ENCODE data around the gene ANO4. TPM values are rescaled to one million over a fixed set of nuclear protein-coding genes. Genes with fewer than 3 reads are reported as not detected.

ANO4 gene
- total RNA-seq, 1 donor from 2014 or later: not detected

GRCh38 chr12:100857418-100857817, 62.8 kb downstream of the ANO4 start:
- intact Hi-C loops (cut with micrococcal nuclease): no loop called here
- no peak overlapping the region for H3K27ac Mint-ChIP-seq
- H3K4me3 Mint-ChIP-seq: no peak overlapping the region
- POLR2A ChIA-PET: no interaction called here
- no peak for TF ChIP-seq CTCF (IDR thresholded peaks at IDR 0.05)
- H3K27me3 Mint-ChIP-seq: peaks cover 4% of the 10 kb centered on the region
- no peak for ATAC-seq (ENCODE audit: low read depth)
- H3K9me3 Mint-ChIP-seq: no peaks in the 10 kb centered on the region
- CTCF ChIA-PET: no interaction called here
- no peaks in the 10 kb centered on the region for H3K4me1 Mint-ChIP-seq
- no peaks in the 10 kb centered on the region for H3K36me3 Mint-ChIP-seq (ENCODE audit: low read depth)
- no peak for DNase-seq

- H3K36me3 Mint-ChIP-seq (ENCODE audit: low read depth): no peaks in the 10 kb centered on the region
- DNase-seq: no peak
- no peaks in the 10 kb centered on the region for H3K4me1 Mint-ChIP-seq
- no peak for ATAC-seq (ENCODE audit: low read depth)
- no peak overlapping the region for H3K4me3 Mint-ChIP-seq
- no peak for TF ChIP-seq CTCF (IDR thresholded peaks at IDR 0.05)
- no peak overlapping the region for H3K27ac Mint-ChIP-seq
- H3K27me3 Mint-ChIP-seq: peaks cover 4% of the 10 kb centered on the region
- CTCF ChIA-PET: no interaction called here
- intact Hi-C loops (cut with micrococcal nuclease): no loop called here
- POLR2A ChIA-PET: no interaction called here
- H3K9me3 Mint-ChIP-seq: no peaks in the 10 kb centered on the region
Measured at GRCh38 chr12:100857971-100858370, 63.4 kb downstream of the ANO4 start.

DNA sequence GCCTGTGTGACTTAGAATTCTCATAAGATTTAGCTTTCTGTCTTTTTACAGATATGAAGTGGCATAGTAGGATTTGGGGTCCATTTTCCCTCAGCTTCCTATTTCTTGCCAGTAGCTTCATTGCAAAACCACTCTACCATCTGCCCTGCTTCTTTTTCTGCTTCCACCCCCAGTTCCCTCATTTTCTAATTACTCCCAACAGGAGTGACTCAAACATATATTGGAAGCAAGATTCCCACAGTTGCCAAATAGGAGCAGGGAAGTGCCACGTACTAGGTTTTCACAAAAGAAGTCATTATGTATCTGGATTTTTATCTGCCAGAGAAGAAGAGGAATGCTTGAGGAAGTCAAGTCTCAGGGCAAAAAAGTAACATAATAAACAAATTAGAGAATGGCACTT, 64.1 kb downstream of the ANO4 start:
- H3K4me1 Mint-ChIP-seq: no peaks in the 10 kb centered on the region
- no peak for DNase-seq
- peaks cover 4% of the 10 kb centered on the region for H3K27me3 Mint-ChIP-seq
- ATAC-seq (ENCODE audit: low read depth): no peak
- ChIA-PET CTCF (no interaction called here), POLR2A (no interaction called here)
- intact Hi-C loops (cut with micrococcal nuclease): no loop called here
- no peaks in the 10 kb centered on the region for H3K9me3 Mint-ChIP-seq
- no peak for TF ChIP-seq CTCF (IDR thresholded peaks at IDR 0.05)
- no peak overlapping the region for H3K27ac Mint-ChIP-seq
- no peaks in the 10 kb centered on the region for H3K36me3 Mint-ChIP-seq (ENCODE audit: low read depth)
- H3K4me3 Mint-ChIP-seq: no peak overlapping the region

- POLR2A ChIA-PET: no interaction called here
- H3K36me3 Mint-ChIP-seq (ENCODE audit: low read depth): no peaks in the 10 kb centered on the region
- H3K9me3 Mint-ChIP-seq: no peaks in the 10 kb centered on the region
- TF ChIP-seq CTCF (IDR thresholded peaks at IDR 0.05): no peak
- H3K27me3 Mint-ChIP-seq: peaks cover 4% of the 10 kb centered on the region
- DNase-seq (no peak), ATAC-seq (ENCODE audit: low read depth) (no peak)
- no peak overlapping the region for H3K27ac Mint-ChIP-seq
- CTCF ChIA-PET: no interaction called here
- no peaks in the 10 kb centered on the region for H3K4me1 Mint-ChIP-seq
- H3K4me3 Mint-ChIP-seq: no peak overlapping the region
- intact Hi-C loops (cut with micrococcal nuclease): no loop called here
Measured at GRCh38 chr12:100859063-100859627, 64.6 kb downstream of the ANO4 start.

GRCh38 chr12:100860611-100861010, 66.0 kb downstream of the ANO4 start:
- TF ChIP-seq CTCF (IDR thresholded peaks at IDR 0.05): no peak
- ChIA-PET CTCF (no interaction called here), POLR2A (no interaction called here)
- no peaks in the 10 kb centered on the region for H3K9me3 Mint-ChIP-seq
- DNase-seq: no peak
- H3K4me3 Mint-ChIP-seq: no peak overlapping the region
- intact Hi-C loops (cut with micrococcal nuclease): no loop called here
- no peaks in the 10 kb centered on the region for H3K36me3 Mint-ChIP-seq (ENCODE audit: low read depth)
- H3K27me3 Mint-ChIP-seq: peaks cover 4% of the 10 kb centered on the region
- no peaks in the 10 kb centered on the region for H3K4me1 Mint-ChIP-seq
- ATAC-seq (ENCODE audit: low read depth): no peak
- H3K27ac Mint-ChIP-seq: no peak overlapping the region

All from activated B cell treated with CpG ODN at 0.5 μM for 24 hours (primary cell).